GM12872 (cell line): ENCODE data around the gene AUNIP.

ENCODE experiments used
- TF ChIP-seq, protein P1 (sequence below): IDR thresholded peaks from 3 replicates; pipeline ENCODE4 v1.5.1; 2011; ENCODE audit warnings: low read depth, mild to moderate bottlenecking, low read length, moderate library complexity; ENCODE audit not compliant: insufficient read depth

Gene AUNIP

DNA sequence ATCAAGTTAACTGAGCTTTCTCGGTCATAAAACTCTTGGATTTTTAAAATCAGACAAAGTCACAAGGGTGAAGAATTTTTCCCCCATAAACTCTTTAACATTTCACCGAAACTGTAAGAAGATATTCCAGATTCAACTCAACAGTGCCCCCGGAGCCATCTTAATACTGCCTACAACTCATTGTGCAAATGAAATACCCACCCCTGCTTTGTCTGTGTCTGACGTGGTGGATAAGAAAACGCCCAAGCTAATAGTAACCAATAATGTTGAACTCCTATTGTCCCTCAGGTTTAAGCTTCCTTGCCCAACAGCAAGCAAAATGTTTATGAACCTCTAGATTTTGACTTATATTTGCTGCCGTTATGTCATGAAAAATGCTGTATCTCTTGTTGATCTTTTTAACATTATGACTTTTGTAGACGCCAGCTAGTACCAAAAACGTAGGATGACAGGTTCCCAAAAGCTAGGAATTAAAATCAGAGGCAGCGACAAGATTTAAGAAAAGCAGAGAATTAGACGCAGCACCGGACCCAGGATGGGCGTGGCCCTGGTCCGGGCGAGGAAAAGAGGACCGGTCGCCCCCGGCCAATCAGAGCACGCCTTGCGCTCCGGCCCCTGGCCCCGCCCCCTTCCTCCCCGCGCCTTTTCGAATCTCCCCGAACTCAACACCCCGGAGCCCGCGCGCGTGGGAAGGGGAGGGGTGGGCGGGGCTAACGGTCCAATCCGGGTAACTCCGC lies 45.9 kb upstream of the AUNIP start:
- TF ChIP-seq, protein P1, sequence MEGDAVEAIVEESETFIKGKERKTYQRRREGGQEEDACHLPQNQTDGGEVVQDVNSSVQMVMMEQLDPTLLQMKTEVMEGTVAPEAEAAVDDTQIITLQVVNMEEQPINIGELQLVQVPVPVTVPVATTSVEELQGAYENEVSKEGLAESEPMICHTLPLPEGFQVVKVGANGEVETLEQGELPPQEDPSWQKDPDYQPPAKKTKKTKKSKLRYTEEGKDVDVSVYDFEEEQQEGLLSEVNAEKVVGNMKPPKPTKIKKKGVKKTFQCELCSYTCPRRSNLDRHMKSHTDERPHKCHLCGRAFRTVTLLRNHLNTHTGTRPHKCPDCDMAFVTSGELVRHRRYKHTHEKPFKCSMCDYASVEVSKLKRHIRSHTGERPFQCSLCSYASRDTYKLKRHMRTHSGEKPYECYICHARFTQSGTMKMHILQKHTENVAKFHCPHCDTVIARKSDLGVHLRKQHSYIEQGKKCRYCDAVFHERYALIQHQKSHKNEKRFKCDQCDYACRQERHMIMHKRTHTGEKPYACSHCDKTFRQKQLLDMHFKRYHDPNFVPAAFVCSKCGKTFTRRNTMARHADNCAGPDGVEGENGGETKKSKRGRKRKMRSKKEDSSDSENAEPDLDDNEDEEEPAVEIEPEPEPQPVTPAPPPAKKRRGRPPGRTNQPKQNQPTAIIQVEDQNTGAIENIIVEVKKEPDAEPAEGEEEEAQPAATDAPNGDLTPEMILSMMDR, result no peak

DNA sequence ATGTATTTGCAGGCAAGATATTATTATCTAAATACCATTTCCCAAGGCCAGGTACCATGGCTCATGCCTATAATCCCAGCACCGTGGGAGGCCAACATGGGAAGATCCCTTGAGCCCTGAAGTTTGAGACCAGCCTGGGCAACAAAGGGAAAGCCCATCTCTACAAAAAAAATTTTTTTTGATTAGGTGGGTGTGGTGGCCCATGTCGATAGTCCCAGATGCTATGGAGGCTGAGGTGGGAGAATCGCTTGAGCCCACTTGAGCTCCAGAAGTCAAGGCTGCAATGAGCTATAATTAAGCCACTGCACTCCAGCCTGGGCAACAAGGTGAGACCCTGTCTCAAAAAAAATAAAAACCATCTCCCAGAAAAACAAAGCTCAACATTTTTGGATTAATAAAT lies 44.7 kb upstream of the AUNIP start:
- TF ChIP-seq, protein P1, result no peak

- TF ChIP-seq, protein P1, result no peak
These were observed 43.2 kb upstream of the AUNIP start for GRCh38 chr1:25902462-25902861.

DNA sequence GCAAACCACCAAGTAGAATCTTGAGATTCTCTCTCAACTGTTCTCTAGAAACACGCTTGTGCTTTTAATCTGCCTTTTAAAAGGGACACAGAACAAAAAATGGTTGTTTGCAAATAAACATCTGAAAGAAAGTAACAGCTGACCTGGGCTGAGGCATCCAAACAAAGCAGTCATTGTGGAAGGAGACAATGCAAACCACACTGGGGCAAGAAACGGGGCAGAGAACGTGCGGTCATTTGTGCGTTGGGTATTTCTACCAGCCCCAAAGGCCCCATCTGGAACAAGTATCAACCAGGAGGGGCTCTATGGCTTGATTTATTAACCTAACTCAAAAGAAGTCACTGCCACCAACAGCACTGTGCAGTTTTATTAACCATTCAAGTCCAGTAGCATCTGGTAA lies 41.0 kb upstream of the AUNIP start:
- TF ChIP-seq, protein P1, result no peak

- TF ChIP-seq, protein P1, result no peak
These were observed 40.5 kb upstream of the AUNIP start for GRCh38 chr1:25899792-25900191.

- TF ChIP-seq, protein P1, result no peak
These were observed 39.2 kb upstream of the AUNIP start for GRCh38 chr1:25898223-25899015.

GRCh38 chr1:25897754-25898153 lies 38.5 kb upstream of the AUNIP start:
- TF ChIP-seq, protein P1, result no peak
